ENCODE measurements around the gene LBX1.

Gene LBX1

GRCh38 chr10:101267776-101268175 lies 38.5 kb upstream of the LBX1 start:
- Histone ChIP-seq H3K4me1 (no peaks in the 10 kb centered on the region), H3K4me3 (no peak overlapping the region), H3K36me3 (no peaks in the 10 kb centered on the region), H3K27me3 (peaks cover 0 to 62% of the 10 kb centered on the region in 2 donors), H3K9me3 (no peaks in the 10 kb centered on the region), H3K27ac (no peak overlapping the region)
- intact Hi-C loops (cut with DNase I; ENCODE audit: low total_unique reads), result no loop called here
- DNase-seq, result no peak
- no peak for TF ChIP-seq CTCF (IDR thresholded peaks at IDR 0.05)

GRCh38 chr10:101267290-101267680 lies 38.0 kb upstream of the LBX1 start:
- TF ChIP-seq CTCF (IDR thresholded peaks at IDR 0.05), result no peak
- H3K36me3 ChIP-seq, result no peaks in the 10 kb centered on the region
- H3K4me1 ChIP-seq, result no peaks in the 10 kb centered on the region
- DNase-seq, result no peak
- no peaks in the 10 kb centered on the region for H3K9me3 ChIP-seq
- H3K4me3 ChIP-seq, result no peak overlapping the region
- intact Hi-C loops (cut with DNase I; ENCODE audit: low total_unique reads), result no loop called here
- peaks cover 0 to 62% of the 10 kb centered on the region in 2 donors for H3K27me3 ChIP-seq
- H3K27ac ChIP-seq, result no peak overlapping the region

- Histone ChIP-seq H3K4me3 (no peak overlapping the region), H3K27ac (no peak overlapping the region), H3K36me3 (no peaks in the 10 kb centered on the region), H3K9me3 (no peaks in the 10 kb centered on the region), H3K4me1 (no peaks in the 10 kb centered on the region), H3K27me3 (peaks cover 0 to 61% of the 10 kb centered on the region in 2 donors)
- DNase-seq, result no peak
- intact Hi-C loops (cut with DNase I; ENCODE audit: low total_unique reads), result no loop called here
- TF ChIP-seq CTCF (IDR thresholded peaks at IDR 0.05), result no peak
These were observed 37.4 kb upstream of the LBX1 start for GRCh38 chr10:101266381-101267289.

GRCh38 chr10:101263150-101263752 lies 34.0 kb upstream of the LBX1 start:
- H3K4me3 ChIP-seq, result no peak overlapping the region
- TF ChIP-seq CTCF (IDR thresholded peaks at IDR 0.05), result no peak
- peaks cover 0 to 64% of the 10 kb centered on the region in 2 donors for H3K27me3 ChIP-seq
- peaks cover 0 to 9% (median 5%) of the 10 kb centered on the region in 3 donors for H3K9me3 ChIP-seq
- no peak overlapping the region for H3K27ac ChIP-seq
- H3K36me3 ChIP-seq, result no peaks in the 10 kb centered on the region
- no peak for DNase-seq
- no peaks in the 10 kb centered on the region for H3K4me1 ChIP-seq
- intact Hi-C loops (cut with DNase I; ENCODE audit: low total_unique reads), result no loop called here

GRCh38 chr10:101262147-101262546 lies 32.9 kb upstream of the LBX1 start:
- intact Hi-C loops (cut with DNase I; ENCODE audit: low total_unique reads), result no loop called here
- Histone ChIP-seq H3K4me1 (no peaks in the 10 kb centered on the region), H3K4me3 (no peak overlapping the region), H3K27ac (no peak overlapping the region), H3K9me3 (peaks cover 0 to 13% (median 9%) of the 10 kb centered on the region in 3 donors), H3K36me3 (no peaks in the 10 kb centered on the region), H3K27me3 (peaks cover 0 to 60% of the 10 kb centered on the region in 2 donors)
- no peak for TF ChIP-seq CTCF (IDR thresholded peaks at IDR 0.05)
- no peak for DNase-seq

Data from tibial artery (tissue), 4 donors.